A673 (cell line): ENCODE results near the gene KCNJ14. TPM values are rescaled to one million over a fixed set of nuclear protein-coding genes. Genes with fewer than 3 reads are reported as not detected.
A peak's percentile ranks its signal among the peaks of the same experiment; 100 is the strongest.

Source experiments
- BruUV-seq: library from RNA; stranded (reverse); fragments of 400-500 nt; replicated peaks from 2 replicates; lab custom pipeline; 2021; lab: Mats Ljungman, UMichigan
- CTCF ChIA-PET: fragments of 300-600 bp; sonication (Branson Sonifier 250); formaldehyde crosslinking; loops from one replicate; lab custom pipeline; 2022; ENCODE audit warnings: antibody characterized with exemption; lab: Charles Lee
- POLR2A ChIA-PET: fragments of 300-600 bp; sonication (Branson Sonifier 250); formaldehyde crosslinking; loops from one replicate; lab custom pipeline; 2022; ENCODE audit warnings: antibody characterized with exemption; ENCODE audit not compliant: low non-redundant PET; lab: Charles Lee
- DNase-seq: peaks from one replicate; pipeline ENCODE4 v3.0.0-alpha.2; 2015; ENCODE audit warnings: low spot score
- H3K27ac ChIP-seq: fragments of 200-600 bp; sonication (generic); 2 replicates; pipeline ENCODE4 v1.5.1; 2016; ENCODE audit warnings: mixed run types, low read depth, mild to moderate bottlenecking, mixed read lengths, antibody characterized with exemption, low read length; ENCODE audit not compliant: poor library complexity, severe bottlenecking
- H3K27me3 ChIP-seq: fragments of 200-600 bp; sonication (generic); replicated peaks from 2 replicates; pipeline ENCODE4 v1.6.1; 2017; ENCODE audit warnings: mixed run types, low read depth, mild to moderate bottlenecking, mixed read lengths, antibody characterized with exemption, low read length; ENCODE audit not compliant: insufficient read depth, poor library complexity
- H3K36me3 ChIP-seq: fragments of 200-600 bp; sonication (generic); 2 replicates; pipeline ENCODE4 v1.6.1; 2016; ENCODE audit warnings: mixed run types, mild to moderate bottlenecking, mixed read lengths, antibody characterized with exemption, low read length; ENCODE audit not compliant: insufficient read depth, poor library complexity, severe bottlenecking
- H3K4me1 ChIP-seq: fragments of 200-600 bp; sonication (generic); 2 replicates; pipeline ENCODE4 v1.6.1; 2017; ENCODE audit warnings: mixed run types, mild to moderate bottlenecking, mixed read lengths, antibody characterized with exemption, low read length; ENCODE audit not compliant: insufficient read depth, poor library complexity, severe bottlenecking
- H3K4me3 ChIP-seq: fragments of 200-600 bp; sonication (generic); 2 replicates; pipeline ENCODE4 v1.5.1; 2016; ENCODE audit warnings: low read depth, mixed run types, mild to moderate bottlenecking, mixed read lengths, low read length; ENCODE audit not compliant: poor library complexity, severe bottlenecking
- H3K9me3 ChIP-seq: fragments of 200-600 bp; sonication (generic); 2 replicates; pipeline ENCODE4 v1.6.1; 2016; ENCODE audit warnings: mixed run types, low read depth, mild to moderate bottlenecking, mixed read lengths, antibody characterized with exemption, low read length; ENCODE audit not compliant: poor library complexity, severe bottlenecking
- EZH2 ChIP-seq: fragments of 200-600 bp; sonication (generic); IDR thresholded peaks from 2 replicates; pipeline ENCODE4 v1.6.1; 2017; ENCODE audit warnings: borderline replicate concordance, low read depth, mild to moderate bottlenecking, mixed read lengths, antibody characterized with exemption, low read length; ENCODE audit not compliant: poor library complexity, severe bottlenecking
- intact Hi-C: fragments of 100-400 bp; cut with micrococcal nuclease; formaldehyde crosslinking; loops from one replicate; pipeline ENCODE4 v1.10.0; 2022; ENCODE audit not compliant: unreplicated experiment
- total RNA-seq: library from RNA; stranded (reverse); gene quantifications from 2 replicates; pipeline ENCODE4 v1.2.3, GENCODE V29; 2021
- TF ChIP-seq, protein P1 (sequence below): fragments of 300-800, 200-600 bp; sonication (generic); conservative IDR thresholded peaks from 2 replicates; pipeline ENCODE4 v1.5.1; 2017; ENCODE audit warnings: low read depth, mild to moderate bottlenecking, antibody characterized with exemption, low read length, moderate library complexity, mixed read lengths

KCNJ14 gene
- total RNA-seq, 1 experiment from 2014 or later = 6.5 TPM

DNA sequence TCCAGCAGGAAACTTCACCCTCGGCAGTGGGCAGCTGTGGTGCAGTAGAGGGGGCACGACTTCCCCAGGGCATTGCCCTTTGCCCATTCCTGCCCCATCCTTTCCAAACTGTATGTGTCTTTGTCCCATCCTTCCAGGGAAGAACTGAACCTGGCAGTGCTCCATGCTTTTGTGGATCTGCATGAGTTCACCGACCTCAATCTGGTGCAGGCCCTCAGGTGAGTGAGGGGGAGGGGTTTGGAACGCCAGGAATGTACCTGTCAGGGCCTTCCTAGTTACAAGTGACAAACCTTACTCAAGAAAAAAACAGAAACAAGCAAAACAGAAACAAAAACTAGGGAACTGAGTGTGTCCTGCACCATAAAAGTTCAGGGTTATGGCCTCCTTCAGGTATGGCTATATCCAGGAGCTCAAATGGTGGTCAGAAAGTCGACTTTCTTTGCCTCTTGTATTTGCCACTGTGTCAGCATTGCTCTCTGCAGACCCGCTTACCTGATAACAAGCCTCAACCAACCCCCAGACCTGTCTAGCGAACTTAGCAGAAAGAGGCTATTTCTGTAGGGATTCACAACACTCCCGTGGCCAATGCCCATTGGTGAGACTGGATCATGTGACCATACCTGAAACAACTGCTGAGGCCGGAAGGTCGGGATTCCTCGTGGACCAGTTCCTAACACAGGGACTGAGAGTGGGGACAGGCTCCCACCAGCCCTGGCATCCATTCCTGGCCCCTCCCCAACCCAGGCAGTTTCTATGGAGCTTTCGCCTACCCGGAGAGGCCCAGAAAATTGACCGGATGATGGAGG is 18.0 kb downstream of the KCNJ14 start:
- Histone ChIP-seq H3K36me3 (peaks cover 73% of the 10 kb centered on the region), H3K4me3 (no peak overlapping the region), H3K9me3 (no peaks in the 10 kb centered on the region), H3K27ac (peak overlapping the region; percentile 8), H3K4me1 (peaks cover 11% of the 10 kb centered on the region), H3K27me3 (no peaks in the 10 kb centered on the region)
- BruUV-seq = no TSS peak
- CTCF ChIA-PET = no interaction called here
- TF ChIP-seq EZH2 = no peak
- intact Hi-C loops = no loop called here
- no peak for DNase-seq
- POLR2A ChIA-PET = no interaction called here

GRCh38 chr19:48474084-48474592 is 18.8 kb downstream of the KCNJ14 start:
- CTCF ChIA-PET = interaction anchor here (0.6 kb wide), 1 partner anchor 124 kb away, joined by 8 read pairs; no protein-coding TSS in a partner anchor
- no peak overlapping the region for H3K27ac ChIP-seq
- H3K36me3 ChIP-seq = peaks cover 80% of the 10 kb centered on the region
- peaks cover 9% of the 10 kb centered on the region for H3K4me1 ChIP-seq
- intact Hi-C loops = no loop called here
- no TSS peak for BruUV-seq
- POLR2A ChIA-PET = no interaction called here
- H3K27me3 ChIP-seq = no peaks in the 10 kb centered on the region
- no peak overlapping the region for H3K4me3 ChIP-seq
- no peaks in the 10 kb centered on the region for H3K9me3 ChIP-seq
- DNase-seq = no peak
- TF ChIP-seq, protein P1, sequence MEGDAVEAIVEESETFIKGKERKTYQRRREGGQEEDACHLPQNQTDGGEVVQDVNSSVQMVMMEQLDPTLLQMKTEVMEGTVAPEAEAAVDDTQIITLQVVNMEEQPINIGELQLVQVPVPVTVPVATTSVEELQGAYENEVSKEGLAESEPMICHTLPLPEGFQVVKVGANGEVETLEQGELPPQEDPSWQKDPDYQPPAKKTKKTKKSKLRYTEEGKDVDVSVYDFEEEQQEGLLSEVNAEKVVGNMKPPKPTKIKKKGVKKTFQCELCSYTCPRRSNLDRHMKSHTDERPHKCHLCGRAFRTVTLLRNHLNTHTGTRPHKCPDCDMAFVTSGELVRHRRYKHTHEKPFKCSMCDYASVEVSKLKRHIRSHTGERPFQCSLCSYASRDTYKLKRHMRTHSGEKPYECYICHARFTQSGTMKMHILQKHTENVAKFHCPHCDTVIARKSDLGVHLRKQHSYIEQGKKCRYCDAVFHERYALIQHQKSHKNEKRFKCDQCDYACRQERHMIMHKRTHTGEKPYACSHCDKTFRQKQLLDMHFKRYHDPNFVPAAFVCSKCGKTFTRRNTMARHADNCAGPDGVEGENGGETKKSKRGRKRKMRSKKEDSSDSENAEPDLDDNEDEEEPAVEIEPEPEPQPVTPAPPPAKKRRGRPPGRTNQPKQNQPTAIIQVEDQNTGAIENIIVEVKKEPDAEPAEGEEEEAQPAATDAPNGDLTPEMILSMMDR = no peak
- TF ChIP-seq EZH2 = no peak

DNA sequence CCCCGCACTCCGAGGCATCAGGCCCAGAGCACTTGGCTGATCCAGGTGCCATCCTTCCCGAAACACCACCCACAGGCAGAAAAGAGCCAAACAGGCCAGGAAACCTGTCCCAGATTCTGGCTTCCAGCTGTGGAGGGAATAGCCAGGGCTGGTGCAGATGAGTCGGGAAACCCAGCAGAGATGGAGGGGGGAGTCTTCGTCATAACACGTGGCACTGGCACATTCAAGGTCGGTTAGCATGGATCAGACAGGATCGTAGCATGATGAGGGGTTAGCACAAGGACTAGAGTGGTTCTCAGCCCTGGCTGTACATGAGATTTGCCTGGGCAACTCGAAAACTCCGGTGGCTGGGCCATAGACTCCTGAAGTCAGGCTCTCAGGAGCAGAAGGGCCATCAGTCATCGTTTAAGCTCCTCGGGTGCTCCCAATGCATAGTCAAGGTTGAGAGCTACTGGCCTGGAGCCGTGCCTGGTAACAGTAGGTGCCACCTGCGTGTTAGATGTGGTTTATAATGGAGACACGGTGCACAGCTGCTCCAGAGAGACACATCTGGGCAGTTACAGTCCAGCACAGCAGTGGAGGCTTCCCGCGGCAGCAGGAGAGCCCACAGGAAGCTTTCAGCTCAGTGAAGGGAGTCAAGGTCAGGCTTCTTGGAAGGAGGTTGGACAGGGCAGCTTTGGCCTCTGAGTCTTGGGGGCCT is 20.1 kb downstream of the KCNJ14 start:
- no peaks in the 10 kb centered on the region for H3K27me3 ChIP-seq
- H3K27ac ChIP-seq = peak overlapping the region; percentile 16
- no peak overlapping the region for H3K4me3 ChIP-seq
- DNase-seq = no peak
- POLR2A ChIA-PET = no interaction called here
- peaks cover 5% of the 10 kb centered on the region for H3K4me1 ChIP-seq
- BruUV-seq = no TSS peak
- no peak for TF ChIP-seq EZH2
- TF ChIP-seq, protein P1 = no peak
- CTCF ChIA-PET = no interaction called here
- H3K36me3 ChIP-seq = peaks cover 82% of the 10 kb centered on the region
- intact Hi-C loops = no loop called here
- H3K9me3 ChIP-seq = no peaks in the 10 kb centered on the region
